ENCODE results near the gene RFNG. TPM values are rescaled to one million over a fixed set of nuclear protein-coding genes. Genes with fewer than 3 reads are reported as not detected.

RFNG gene
- total RNA-seq, 1 experiment from 2014 or later: 52.0 TPM

GRCh38 chr17:82004517-82005455, 46.8 kb downstream of the RFNG start (continued):
- no peak for TF ChIP-seq CTCF (IDR thresholded peaks at IDR 0.05 in 2 of 3, conservative IDR thresholded peaks at IDR 0.05 in 1 of 3; ENCODE audit: borderline replicate concordance in 1 of 3, insufficient read depth in 1 of 3, low read depth in 2 of 3, low read length in 2 of 3)

GRCh38 chr17:82003411-82004381, 47.9 kb downstream of the RFNG start:
- H4K20me1 ChIP-seq (ENCODE audit: insufficient read depth): no peaks in the 10 kb centered on the region
- no peak overlapping the region for H2AFZ ChIP-seq (ENCODE audit: low read depth, low read length, poor library complexity, severe bottlenecking)
- H3K4me3 ChIP-seq (replicated peaks in 1 of 2; ENCODE audit: low read depth in 1 of 2, low read length in 2 of 2): peak overlapping the region in 1 of 2 experiments; percentile 27; a peak in 2 of 4 replicates
- peak overlapping the region; percentile 69 for H3K4me2 ChIP-seq (ENCODE audit: low read length)
- DNase-seq (ENCODE audit: low read depth, low spot score) (peak; percentile 84), ATAC-seq (peak; percentile 86)
- H3K79me2 ChIP-seq (ENCODE audit: insufficient read depth, low read length): no peaks in the 10 kb centered on the region
- H3K9me3 ChIP-seq (ENCODE audit: control insufficient read depth in 1 of 2, insufficient read depth in 1 of 2, low read depth in 1 of 2, low read length in 2 of 2): no peaks in the 10 kb centered on the region
- no peaks in the 10 kb centered on the region for H3K9me2 ChIP-seq (ENCODE audit: insufficient read depth)
- ChIA-PET POLR2A (interaction anchor here (1.0 to 1.2 kb wide), 2 partner anchors 16 to 19 kb away, joined by 3 to 4 read pairs; partner anchors contain the start of genes CENPX and LRRC45), CTCF (interaction anchor here (0.6 to 3.3 kb wide), 6 partner anchors 17 to 112 kb away, joined by 3 to 23 read pairs (median 3); partner anchors contain the start of genes CENPX, DCXR and LRRC45), RAD21 (ENCODE audit: low non-redundant PET in 1 of 2, low total read pairs in 2 of 2, uncharacterized antibody in 2 of 2, unreplicated experiment in 2 of 2) (interaction anchor here (0.5 to 1.0 kb wide), 3 partner anchors 18 to 33 kb away, joined by 3 read pairs; no protein-coding TSS in a partner anchor)
- H3K27ac ChIP-seq (ENCODE audit: low read depth, low read length): peak overlapping the region; percentile 86
- H3K4me1 ChIP-seq (ENCODE audit: control insufficient read depth in 1 of 2, insufficient read depth in 2 of 2, low read length in 2 of 2): peaks cover 44 to 60% of the 10 kb centered on the region in 2 experiments
- no peaks in the 10 kb centered on the region; a peak in 1 of 4 replicates for H3K36me3 ChIP-seq (ENCODE audit: control insufficient read depth in 1 of 2, insufficient read depth in 2 of 2, low read length in 2 of 2)
- H3K27me3 ChIP-seq (ENCODE audit: insufficient read depth, low read length): no peaks in the 10 kb centered on the region
- BruUV-seq (replicated peaks): no TSS peak
- H3K9ac ChIP-seq (ENCODE audit: low read length): peak overlapping the region; percentile 66
- intact Hi-C loops (cut with micrococcal nuclease): loop anchor here (2.0 kb wide), 2 partner anchors 17 to 27 kb away; partner anchors contain the start of gene ASPSCR1
- TF ChIP-seq JUND (IDR thresholded peaks at IDR 0.05) (no peak; the same call in 1 of the 2 replicates), ELF1 (IDR thresholded peaks at IDR 0.05; ENCODE audit: borderline replicate concordance, low read depth) (no peak), TCF7L2 (IDR thresholded peaks at IDR 0.05; ENCODE audit: borderline replicate concordance, extremely low read depth, insufficient read depth, insufficient read length) (peak; percentile 99), RAD21 (IDR thresholded peaks at IDR 0.05; ENCODE audit: low read depth) (no peak), ZBTB33 (IDR thresholded peaks at IDR 0.05; ENCODE audit: extremely low read depth, insufficient replicate concordance, low read length) (no peak), YY1 (IDR thresholded peaks at IDR 0.05; ENCODE audit: extremely low read depth, insufficient replicate concordance, low read depth, low read length) (no peak), EGR1 (IDR thresholded peaks at IDR 0.05; ENCODE audit: low read depth) (peak; percentile 99), SIN3A (IDR thresholded peaks at IDR 0.05; ENCODE audit: low read depth) (no peak), POLR2A (IDR thresholded peaks at IDR 0.05; ENCODE audit: borderline replicate concordance, extremely low read depth, insufficient read depth, insufficient read length) (no peak), CBX3 (IDR thresholded peaks at IDR 0.05; ENCODE audit: low read depth) (no peak), EZH2phosphoT487 (IDR thresholded peaks at IDR 0.05; ENCODE audit: borderline replicate concordance) (no peak), MAX (IDR thresholded peaks at IDR 0.05) (peak; percentile 100)
